Gastrocnemius medialis (tissue), 4 donors: Measurements from ENCODE around the gene PLIN1.

Source experiments
- CTCF ChIP-seq, 5 experiments: fragments of 450-650 bp in 3 of 5; fragments of 200-600 bp in 2 of 5; sonication (generic) in 2 of 5; IDR thresholded peaks in 4 of 5; conservative IDR thresholded peaks in 1 of 5; 1 replicate in 4 of 5; 2 replicates in 1 of 5; pipeline ENCODE4 v1.5.1; 2016 to 2019; ENCODE audit warnings: antibody characterized with exemption in 5 of 5, mild to moderate bottlenecking in 3 of 5, moderate library complexity in 3 of 5
- POLR2A ChIP-seq, 2 donors: fragments of 450-650 bp; IDR thresholded peaks; one replicate each; pipeline ENCODE4 v1.6.1; 2017; ENCODE audit warnings: antibody characterized with exemption in 2 of 2, mild to moderate bottlenecking in 2 of 2, moderate library complexity in 2 of 2

GRCh38 chr15:89629829-89630228 is 49.3 kb downstream of the PLIN1 start:
- TF ChIP-seq CTCF (IDR thresholded peaks at IDR 0.05 in 4 of 5, conservative IDR thresholded peaks at IDR 0.05 in 1 of 5) = no peak
- no peak for TF ChIP-seq POLR2A (IDR thresholded peaks at IDR 0.05)
